Measurements from ENCODE around the gene TNFRSF4. TPM values are rescaled to one million over a fixed set of nuclear protein-coding genes. Genes with fewer than 3 reads are reported as not detected.

Gene TNFRSF4
- total and polyA plus RNA-seq, 2 of the 8 experiments (the other 6 are each of a cell fraction or from before 2014, with no cell fraction given): 0.06 TPM; not detected in 1

- H2AFZ ChIP-seq (ENCODE audit: low read length): no peak overlapping the region
- no peak overlapping the region for H3K27ac ChIP-seq (ENCODE audit: low read depth, low read length)
- no peak overlapping the region for H3K56ac ChIP-seq (replicated peaks; ENCODE audit: insufficient read length, low read depth, low read length)
- 90% methylated on average over 20 of the region's 25 CpGs; no CpG with 5 or more reads in 1 of the 2 experiments for WGBS, 2 experiments (ENCODE audit: extremely low coverage in 1 of 2, insufficient coverage in 1 of 2, insufficient read length in 1 of 2, insufficient replicate concordance in 2 of 2, low coverage in 1 of 2, low lambda C conversion rate in 2 of 2, missing lambda C conversion rate in 1 of 2)
- H2BK120ac ChIP-seq (replicated peaks; ENCODE audit: low read depth, low read length): no peak overlapping the region
- no peaks in the 10 kb centered on the region for H3K79me1 ChIP-seq (ENCODE audit: low read depth, low read length)
- H3K79me2 ChIP-seq (ENCODE audit: control insufficient read depth in 1 of 2, insufficient read depth in 2 of 2, low read length in 2 of 2): no peaks in the 10 kb centered on the region
- no peak overlapping the region for H3K9ac ChIP-seq (replicated peaks in 1 of 4; ENCODE audit: extremely low read depth in 1 of 4, low read depth in 3 of 4, low read length in 3 of 4)
- H4K91ac ChIP-seq (replicated peaks; ENCODE audit: insufficient read length, low read length): no peak overlapping the region
- H3K23me2 ChIP-seq (ENCODE audit: low read depth, low read length): peaks cover 3% of the 10 kb centered on the region; the same call in 1 of the 2 replicates
- peaks cover 0 to 8% (median 6%) of the 10 kb centered on the region in 4 experiments; a peak in 4 of 7 replicates for H3K27me3 ChIP-seq (replicated peaks in 1 of 4; ENCODE audit: control insufficient read depth in 3 of 4, extremely low read depth in 1 of 4, insufficient read depth in 3 of 4, low read length in 3 of 4)
- no peak overlapping the region for H2BK20ac ChIP-seq (ENCODE audit: low read length)
- H2BK12ac ChIP-seq (ENCODE audit: low read depth, low read length): no peak overlapping the region
- H3K14ac ChIP-seq (ENCODE audit: insufficient read length): no peak overlapping the region
- H3K18ac ChIP-seq (ENCODE audit: extremely low read depth, low read length): no peak overlapping the region; the same call in 1 of the 2 replicates
- no peak overlapping the region for H4K8ac ChIP-seq (ENCODE audit: extremely low read depth, insufficient read depth, low read length)
- H3K36me3 ChIP-seq (ENCODE audit: control insufficient read depth in 2 of 4, insufficient read depth in 4 of 4, low read length in 3 of 4): no peaks in the 10 kb centered on the region
- DNase-seq (ENCODE audit: low read depth in 1 of 2, low spot score in 2 of 2) (no peak), FAIRE-seq (no peak)
- H4K5ac ChIP-seq (ENCODE audit: insufficient read length, low read depth, low read length): no peak overlapping the region
- peaks cover 4 to 11% (median 8%) of the 10 kb centered on the region in 4 experiments for H3K4me1 ChIP-seq (replicated peaks in 1 of 4; ENCODE audit: control insufficient read depth in 3 of 4, insufficient read depth in 4 of 4, low read length in 3 of 4)
- ChIA-PET CTCF (ENCODE audit: partially characterized antibody) (interaction anchor here (0.7 to 2.0 kb wide), 4 partner anchors 15 to 117 kb away, joined by 3 to 5 read pairs (median 4); no protein-coding TSS in a partner anchor), POLR2A (ENCODE audit: partially characterized antibody) (no interaction called here)
- peaks cover 0 to 7% of the 10 kb centered on the region in 2 experiments for H4K20me1 ChIP-seq (replicated peaks in 1 of 2; ENCODE audit: control insufficient read depth in 1 of 2, insufficient read depth in 2 of 2, low read length in 2 of 2)
- no peak overlapping the region for H3K4ac ChIP-seq (replicated peaks; ENCODE audit: insufficient read length, low read depth, low read length)
- peaks cover 4 to 5% of the 10 kb centered on the region in 2 experiments; a peak in 1 of 4 replicates for H3K9me3 ChIP-seq (ENCODE audit: insufficient read depth in 2 of 2, low read depth in 1 of 2, low read length in 1 of 2)
- H3K4me2 ChIP-seq (ENCODE audit: insufficient read depth in 1 of 2, low read depth in 2 of 2, low read length in 2 of 2): no peak overlapping the region
- H3K23ac ChIP-seq (ENCODE audit: insufficient read length): no peak overlapping the region
- H2BK5ac ChIP-seq (ENCODE audit: low read depth, low read length): no peak overlapping the region
- H3K4me3 ChIP-seq (ENCODE audit: extremely low read depth in 1 of 4, insufficient read depth in 2 of 4, low read depth in 3 of 4, low read length in 4 of 4): no peak overlapping the region
- H2BK15ac ChIP-seq (ENCODE audit: low read length): no peak overlapping the region
- no peak overlapping the region for H2AK5ac ChIP-seq (ENCODE audit: low read depth, low read length)
Measured at GRCh38 chr1:1179346-1179982, 34.5 kb downstream of the TNFRSF4 start.
